ENCODE data around the gene SERPINE2.

The SERPINE2 gene

DNA sequence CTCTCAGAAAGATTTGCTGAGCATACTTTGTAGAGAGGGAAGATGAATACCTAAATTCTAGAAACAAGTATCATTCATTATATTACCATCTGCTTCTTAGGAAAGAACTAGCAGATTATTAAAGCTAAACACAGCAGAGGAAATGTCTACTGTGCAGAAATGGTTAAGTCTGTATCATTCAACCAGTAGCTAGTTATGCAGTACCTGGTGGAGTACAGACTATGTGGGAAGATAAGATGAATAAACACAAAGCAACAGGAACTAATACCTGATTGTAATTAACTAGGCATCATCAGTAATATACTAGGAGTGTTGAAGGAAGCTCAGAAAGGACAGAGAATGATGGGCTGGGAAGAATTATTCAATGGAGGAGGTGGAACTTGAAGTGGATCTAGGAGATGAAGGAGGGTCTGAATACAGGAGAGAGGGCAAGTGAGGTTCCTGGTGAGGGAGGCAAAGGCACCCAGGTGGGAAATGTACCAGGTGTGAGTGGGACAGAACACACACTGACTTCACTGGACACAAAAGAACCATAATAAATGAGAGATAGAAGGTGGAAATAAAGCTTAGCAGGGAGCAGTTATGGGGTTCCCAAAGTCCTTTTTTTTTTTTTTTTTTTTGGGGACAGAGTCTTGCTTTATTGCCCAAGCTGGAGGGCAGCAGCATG is 103.5 kb downstream of the SERPINE2 start:
- Histone ChIP-seq H3K9me3 (ENCODE audit: severe bottlenecking) (no peaks in the 10 kb centered on the region), H3K27me3 (ENCODE audit: insufficient read depth, low read depth, severe bottlenecking) (no peaks in the 10 kb centered on the region), H3K4me3 (ENCODE audit: low read depth, low read length) (no peak overlapping the region), H3K27ac (no peak overlapping the region), H3K36me3 (no peaks in the 10 kb centered on the region; the same call in 1 of the 2 replicates)
- DNase-seq: no peak
- TF ChIP-seq, protein P1, sequence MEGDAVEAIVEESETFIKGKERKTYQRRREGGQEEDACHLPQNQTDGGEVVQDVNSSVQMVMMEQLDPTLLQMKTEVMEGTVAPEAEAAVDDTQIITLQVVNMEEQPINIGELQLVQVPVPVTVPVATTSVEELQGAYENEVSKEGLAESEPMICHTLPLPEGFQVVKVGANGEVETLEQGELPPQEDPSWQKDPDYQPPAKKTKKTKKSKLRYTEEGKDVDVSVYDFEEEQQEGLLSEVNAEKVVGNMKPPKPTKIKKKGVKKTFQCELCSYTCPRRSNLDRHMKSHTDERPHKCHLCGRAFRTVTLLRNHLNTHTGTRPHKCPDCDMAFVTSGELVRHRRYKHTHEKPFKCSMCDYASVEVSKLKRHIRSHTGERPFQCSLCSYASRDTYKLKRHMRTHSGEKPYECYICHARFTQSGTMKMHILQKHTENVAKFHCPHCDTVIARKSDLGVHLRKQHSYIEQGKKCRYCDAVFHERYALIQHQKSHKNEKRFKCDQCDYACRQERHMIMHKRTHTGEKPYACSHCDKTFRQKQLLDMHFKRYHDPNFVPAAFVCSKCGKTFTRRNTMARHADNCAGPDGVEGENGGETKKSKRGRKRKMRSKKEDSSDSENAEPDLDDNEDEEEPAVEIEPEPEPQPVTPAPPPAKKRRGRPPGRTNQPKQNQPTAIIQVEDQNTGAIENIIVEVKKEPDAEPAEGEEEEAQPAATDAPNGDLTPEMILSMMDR (IDR thresholded peaks at IDR 0.05; ENCODE audit: low read depth, low read length): no peak

- H3K9me3 ChIP-seq (ENCODE audit: severe bottlenecking): no peaks in the 10 kb centered on the region
- H3K27me3 ChIP-seq (ENCODE audit: insufficient read depth, low read depth, severe bottlenecking): no peaks in the 10 kb centered on the region
- no peak for DNase-seq
- TF ChIP-seq, protein P1 (IDR thresholded peaks at IDR 0.05; ENCODE audit: low read depth, low read length): no peak
- no peak overlapping the region for H3K27ac ChIP-seq
- H3K4me3 ChIP-seq (ENCODE audit: low read depth, low read length): no peak overlapping the region
- H3K36me3 ChIP-seq: no peaks in the 10 kb centered on the region; the same call in 1 of the 2 replicates
These were observed 104.2 kb downstream of the SERPINE2 start for GRCh38 chr2:223934870-223935269.

- TF ChIP-seq, protein P1 (IDR thresholded peaks at IDR 0.05; ENCODE audit: low read depth, low read length): no peak
These were observed 106.0 kb downstream of the SERPINE2 start for GRCh38 chr2:223932816-223933800.

DNA sequence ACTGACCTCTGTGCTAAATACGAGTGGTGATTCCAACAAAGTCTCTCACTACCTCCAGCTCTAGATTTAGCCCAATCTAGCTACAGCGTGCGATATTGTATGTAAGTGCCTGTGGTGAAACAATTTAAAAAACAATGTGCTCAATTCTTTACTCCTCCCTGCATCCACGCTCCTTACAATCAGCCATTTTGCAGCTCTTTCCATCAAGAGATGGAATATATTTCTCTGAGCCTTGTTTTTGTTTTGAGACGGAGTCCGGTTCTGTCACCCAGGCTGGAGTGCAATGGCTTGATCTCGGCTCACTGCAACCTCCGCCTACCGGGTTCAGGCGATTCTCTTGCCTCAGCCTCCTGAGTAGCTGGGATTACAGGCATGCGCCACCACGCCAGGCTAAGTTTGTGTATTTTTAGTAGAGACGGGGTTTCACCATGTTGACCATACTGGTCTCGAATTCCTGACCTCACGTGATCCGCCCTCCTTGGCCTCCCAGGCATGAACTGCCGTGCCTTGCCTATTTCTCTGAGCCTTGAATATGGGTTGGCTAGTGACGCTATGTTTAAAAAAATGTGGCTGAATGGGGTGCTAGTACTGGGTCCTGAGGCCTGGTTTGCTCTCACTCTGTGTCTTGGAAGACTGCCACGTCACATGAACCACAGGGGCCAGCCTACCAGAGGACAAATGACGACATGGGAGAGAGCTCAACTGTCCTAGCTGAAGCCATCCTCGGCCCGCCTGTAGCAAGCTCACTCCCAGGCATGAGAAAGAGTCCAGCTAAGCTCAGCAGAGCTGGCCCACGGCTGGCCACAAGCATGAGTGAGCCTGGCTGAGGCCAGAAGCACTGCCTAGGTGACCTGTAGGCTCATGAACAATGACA is 108.7 kb downstream of the SERPINE2 start:
- Histone ChIP-seq H3K36me3 (no peaks in the 10 kb centered on the region), H3K27me3 (ENCODE audit: insufficient read depth, low read depth, severe bottlenecking) (no peaks in the 10 kb centered on the region), H3K9me3 (ENCODE audit: severe bottlenecking) (peaks cover 7% of the 10 kb centered on the region), H3K4me3 (ENCODE audit: low read depth, low read length) (no peak overlapping the region), H3K27ac (no peak overlapping the region)
- no peak for DNase-seq
- TF ChIP-seq, protein P1 (IDR thresholded peaks at IDR 0.05; ENCODE audit: low read depth, low read length): no peak

More at GRCh38 chr2:223932816-223933800, 106.0 kb downstream of the SERPINE2 start:
- Histone ChIP-seq H3K4me3 (ENCODE audit: low read depth, low read length) (no peak overlapping the region), H3K36me3 (no peaks in the 10 kb centered on the region), H3K27ac (no peak overlapping the region), H3K27me3 (ENCODE audit: insufficient read depth, low read depth, severe bottlenecking) (no peaks in the 10 kb centered on the region), H3K9me3 (ENCODE audit: severe bottlenecking) (no peaks in the 10 kb centered on the region)
- no peak for DNase-seq

GRCh38 chr2:223929571-223930102 is 109.4 kb downstream of the SERPINE2 start:
- Histone ChIP-seq H3K36me3 (no peaks in the 10 kb centered on the region), H3K27me3 (ENCODE audit: insufficient read depth, low read depth, severe bottlenecking) (no peaks in the 10 kb centered on the region), H3K9me3 (ENCODE audit: severe bottlenecking) (peaks cover 7% of the 10 kb centered on the region), H3K27ac (no peak overlapping the region), H3K4me3 (ENCODE audit: low read depth, low read length) (no peak overlapping the region)
- DNase-seq: no peak
- TF ChIP-seq, protein P1 (IDR thresholded peaks at IDR 0.05; ENCODE audit: low read depth, low read length): no peak
